SW480 (cell line): ENCODE results near the gene SLC27A1.
"Not testable (repeated sequence)": the region's sequence is repeated elsewhere in the genome, so short reads cannot be mapped to it uniquely, and the experiment has no call there.

Experiments
- DNase-seq: peaks from one replicate; pipeline ENCODE4 v3.0.0-alpha.2; 2016; ENCODE audit warnings: low spot score

The SLC27A1 gene

GRCh38 chr19:17539238-17540117 is 69.2 kb downstream of the SLC27A1 start:
- peak; percentile 94 for DNase-seq

DNA sequence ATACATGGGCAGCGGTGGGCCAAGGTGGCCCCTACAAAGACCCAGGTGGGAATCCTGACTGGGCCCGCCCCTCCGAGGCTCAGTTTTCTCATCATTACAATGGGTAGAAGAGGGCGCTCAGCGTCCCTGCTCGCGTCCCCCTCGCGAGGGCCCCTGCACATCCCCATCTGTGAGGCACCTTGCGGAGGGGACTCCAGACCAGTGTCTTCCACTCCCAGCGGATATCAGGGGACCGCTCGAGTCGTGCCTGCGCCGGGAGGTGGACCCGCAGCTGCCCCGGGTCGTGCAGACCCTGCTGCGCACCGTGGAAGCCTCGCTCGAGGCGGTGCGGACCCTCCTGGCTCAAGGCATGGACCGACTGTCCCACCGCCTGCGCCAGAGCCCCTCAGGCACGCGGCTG is 69.8 kb downstream of the SLC27A1 start:
- DNase-seq, result no peak

DNA sequence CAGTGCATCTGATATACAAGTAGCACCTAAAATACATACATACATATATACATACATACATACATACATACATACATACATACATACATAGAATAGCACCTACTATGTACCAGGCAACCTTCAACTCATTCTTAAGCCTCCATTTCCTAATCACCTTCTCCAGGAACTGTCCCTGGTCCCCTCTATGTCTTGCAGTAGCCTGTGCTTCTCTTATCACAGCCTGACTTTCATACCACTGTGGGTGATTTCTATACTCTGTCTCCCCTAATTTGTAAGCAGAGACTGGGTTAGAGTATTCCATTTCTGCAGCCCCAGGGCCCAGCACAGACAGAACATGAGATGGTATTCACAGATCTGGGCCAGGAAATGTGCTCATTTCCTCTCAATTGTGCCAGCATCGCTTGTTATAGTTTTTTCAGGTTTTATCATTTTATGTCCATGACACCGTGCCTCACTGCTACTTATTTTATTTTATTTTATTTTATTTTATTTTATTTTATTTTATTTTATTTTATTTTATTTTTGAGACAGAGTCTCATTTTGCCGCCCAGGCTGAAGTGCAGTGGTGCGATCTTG is 70.9 kb downstream of the SLC27A1 start:
- DNase-seq, result no peak

- no peak for DNase-seq
These were observed 71.7 kb downstream of the SLC27A1 start for GRCh38 chr19:17542042-17542441.

- no peak for DNase-seq
These were observed 72.7 kb downstream of the SLC27A1 start for GRCh38 chr19:17542793-17543582.

GRCh38 chr19:17543986-17544385 is 73.7 kb downstream of the SLC27A1 start:
- no peak for DNase-seq

DNA sequence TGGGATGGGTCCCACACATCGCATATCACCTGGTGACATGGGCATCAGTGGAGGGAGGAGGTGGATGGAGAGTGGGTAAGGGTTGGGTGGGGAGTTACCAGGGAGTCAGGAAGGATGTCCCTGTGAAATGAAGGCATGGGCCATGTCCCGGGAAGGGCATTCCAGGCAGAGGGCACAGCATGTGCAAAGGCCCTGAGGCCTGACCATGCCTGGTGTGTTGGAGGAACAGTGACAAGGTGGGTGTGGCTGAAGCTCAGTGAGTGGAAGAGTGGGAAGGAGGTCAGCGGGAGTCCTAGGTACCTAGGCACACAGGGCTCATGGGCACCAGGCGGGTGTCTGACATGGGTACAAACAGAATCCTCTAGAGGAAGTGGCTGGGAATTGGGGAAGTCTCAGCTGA is 74.1 kb downstream of the SLC27A1 start:
- no peak for DNase-seq

DNA sequence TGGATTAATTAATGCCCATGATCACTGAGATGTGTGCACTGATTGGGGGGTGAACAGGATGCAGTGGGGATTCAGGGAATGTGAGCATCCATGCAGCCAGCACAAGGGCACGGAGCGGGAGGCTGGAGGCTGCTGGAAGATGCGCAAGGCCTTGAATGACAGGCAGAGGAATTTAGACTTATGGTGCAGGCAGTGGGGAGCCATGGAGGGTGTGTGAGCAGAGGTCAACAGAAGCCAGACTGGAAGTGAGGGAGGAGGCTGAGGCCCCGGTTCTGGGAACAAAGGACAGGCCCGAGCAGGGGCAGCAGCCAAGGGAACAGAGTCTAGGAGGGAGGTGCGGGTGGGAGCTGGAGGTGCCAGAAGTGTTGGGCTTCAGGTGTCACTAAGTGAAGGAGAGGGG is 77.8 kb downstream of the SLC27A1 start:
- DNase-seq, result no peak

DNA sequence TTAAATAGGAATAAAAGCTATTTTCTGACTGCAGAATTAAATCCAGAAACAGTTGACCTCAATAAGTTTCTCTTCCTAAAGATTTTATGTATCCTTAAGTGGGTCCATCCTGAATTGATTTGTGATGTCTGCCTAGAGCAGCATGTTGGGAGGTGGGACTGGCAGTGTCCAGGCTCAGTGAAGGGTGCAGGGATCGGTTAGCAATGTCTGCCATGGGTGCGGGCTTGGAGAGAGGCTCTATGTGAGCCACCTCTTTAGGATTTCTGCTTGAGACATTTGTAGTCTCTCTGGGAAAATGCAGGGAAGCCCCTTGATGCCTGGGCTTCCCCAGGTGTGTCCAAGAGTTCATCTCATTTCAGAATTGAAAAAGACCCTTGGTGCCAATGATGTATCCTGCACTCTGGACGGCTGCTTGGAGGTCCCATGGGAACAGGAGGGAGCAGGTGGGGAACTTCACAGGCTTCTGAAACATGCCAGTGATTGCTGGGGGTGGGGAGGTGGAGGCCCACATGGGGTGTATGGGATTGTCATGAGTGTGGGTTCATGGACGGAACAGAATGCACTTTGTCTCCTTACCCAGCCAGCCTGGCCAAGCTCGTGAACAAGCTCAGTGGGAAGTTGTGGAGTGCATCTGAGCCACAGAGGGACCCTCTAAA is 78.9 kb downstream of the SLC27A1 start:
- no peak for DNase-seq

GRCh38 chr19:17550076-17550667 is 79.8 kb downstream of the SLC27A1 start:
- DNase-seq, result no peak

- DNase-seq, result not testable (repeated sequence)
These were observed 82.4 kb downstream of the SLC27A1 start for GRCh38 chr19:17552735-17553134.

- no peak for DNase-seq
These were observed 82.9 kb downstream of the SLC27A1 start for GRCh38 chr19:17553256-17553655.

DNA sequence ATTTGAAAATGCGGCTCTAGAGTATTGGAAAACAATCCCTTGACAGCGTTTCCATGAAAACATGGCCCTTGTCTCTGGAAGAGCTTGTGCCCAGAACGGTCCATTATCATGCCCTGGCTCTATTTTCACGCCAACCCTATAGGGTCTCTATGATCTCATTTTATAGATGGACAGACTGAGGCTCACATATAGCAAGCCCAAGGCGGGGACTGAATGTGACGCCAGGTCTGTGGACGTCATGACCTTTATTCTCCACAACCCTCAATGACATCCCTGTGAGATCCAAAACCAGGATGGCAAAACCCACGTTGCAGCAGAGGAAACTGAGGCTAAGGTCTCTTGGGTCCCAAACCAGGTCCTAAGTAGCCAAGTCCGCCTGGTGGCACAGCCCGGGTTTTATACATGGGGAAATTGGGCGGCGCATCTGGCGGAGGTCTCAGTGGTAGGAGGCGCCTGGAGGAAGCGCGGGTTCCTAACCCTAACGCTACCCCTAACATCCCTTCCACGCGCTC is 84.7 kb downstream of the SLC27A1 start:
- DNase-seq, result no peak

- peak; percentile 96 for DNase-seq
These were observed 85.2 kb downstream of the SLC27A1 start, which contains the start of gene COLGALT1 for GRCh38 chr19:17555480-17555928. COLGALT1 (plus strand) TSS chr19:17555649; CDS start chr19:17555714, 65 bp downstream.
